OCI-LY1 (cell line): Measurements from ENCODE around the gene COL21A1.

Source experiments
- H2AFZ ChIP-seq: fragments of 200-600 bp; sonication (generic), shearing (Covaris generic); 2 replicates; pipeline ENCODE4 v1.6.0; 2014; ENCODE audit warnings: antibody characterized with exemption, mild to moderate bottlenecking, low read length
- H3F3A ChIP-seq: fragments of 200-600 bp; sonication (generic), shearing (Covaris generic); 2 replicates; pipeline ENCODE4 v1.6.0; 2014; ENCODE audit warnings: mild to moderate bottlenecking, antibody characterized with exemption, low read length, moderate library complexity; ENCODE audit not compliant: insufficient read depth
- H3K27ac ChIP-seq: fragments of 200-600 bp; sonication (generic); 2 replicates; pipeline ENCODE4 v1.5.1; 2014; ENCODE audit warnings: low read length, mixed run types, mild to moderate bottlenecking, low read depth; ENCODE audit not compliant: poor library complexity, severe bottlenecking
- H3K27me3 ChIP-seq: fragments of 200-600 bp; sonication (generic); 2 replicates; pipeline ENCODE4 v1.6.0; 2014; ENCODE audit warnings: antibody characterized with exemption, mild to moderate bottlenecking, low read length, moderate library complexity; ENCODE audit not compliant: insufficient read depth
- H3K36me3 ChIP-seq: fragments of 200-600 bp; sonication (generic); 2 replicates; pipeline ENCODE4 v1.6.1; 2014; ENCODE audit warnings: mild to moderate bottlenecking, antibody characterized with exemption, low read length, moderate library complexity, mixed read lengths; ENCODE audit not compliant: insufficient read depth
- H3K4me1 ChIP-seq: fragments of 200-600 bp; sonication (generic); 2 replicates; pipeline ENCODE4 v1.5.1; 2014; ENCODE audit warnings: mild to moderate bottlenecking, low read length, moderate library complexity; ENCODE audit not compliant: insufficient read depth, severe bottlenecking
- H3K4me2 ChIP-seq: fragments of 200-600 bp; sonication (generic), shearing (Covaris generic); 2 replicates; pipeline ENCODE4 v1.6.1; 2014; ENCODE audit warnings: low read length
- H3K4me3 ChIP-seq: fragments of 200-600 bp; sonication (generic); 2 replicates; pipeline ENCODE4 v1.5.1; 2014; ENCODE audit warnings: low read length, low read depth, mild to moderate bottlenecking, mixed read lengths; ENCODE audit not compliant: poor library complexity, severe bottlenecking
- H3K79me2 ChIP-seq: fragments of 200-600 bp; shearing (Covaris generic); 2 replicates; pipeline ENCODE4 v1.6.1; 2016; ENCODE audit warnings: mixed run types, low read length, mixed read lengths; ENCODE audit not compliant: insufficient read depth
- H3K9ac ChIP-seq: fragments of 200-600 bp; sonication (generic), shearing (Covaris generic); 2 replicates; pipeline ENCODE4 v1.6.1; 2014; ENCODE audit warnings: mild to moderate bottlenecking, low read length, mixed read lengths
- H3K9me2 ChIP-seq: fragments of 200-600 bp; sonication (generic), shearing (Covaris generic); 2 replicates; pipeline ENCODE4 v1.6.1; 2014; ENCODE audit warnings: low read depth, mild to moderate bottlenecking, low read length, mixed read lengths
- H3K9me3 ChIP-seq: fragments of 200-600 bp; shearing (Covaris generic); 2 replicates; pipeline ENCODE4 v1.6.1; 2014; ENCODE audit warnings: low read length, mixed read lengths
- H4K20me1 ChIP-seq: fragments of 200-600 bp; sonication (generic), shearing (Covaris generic); 2 replicates; pipeline ENCODE4 v1.6.0; 2016; ENCODE audit warnings: mild to moderate bottlenecking, low read length; ENCODE audit not compliant: insufficient read depth
- CTCF ChIP-seq: fragments of 200-600 bp; sonication (generic), shearing (Covaris generic); IDR thresholded peaks from 2 replicates; pipeline ENCODE4 v1.5.1; 2017; ENCODE audit warnings: mild to moderate bottlenecking, antibody characterized with exemption, low read length, moderate library complexity, mixed read lengths
- EZH2 ChIP-seq: fragments of 200-600 bp; sonication (generic), shearing (Covaris generic); IDR thresholded peaks from 2 replicates; pipeline ENCODE4 v1.8.0; 2017; ENCODE audit warnings: borderline replicate concordance, mixed run types, mild to moderate bottlenecking, antibody characterized with exemption, low read length, moderate library complexity, mixed read lengths

COL21A1 gene

DNA sequence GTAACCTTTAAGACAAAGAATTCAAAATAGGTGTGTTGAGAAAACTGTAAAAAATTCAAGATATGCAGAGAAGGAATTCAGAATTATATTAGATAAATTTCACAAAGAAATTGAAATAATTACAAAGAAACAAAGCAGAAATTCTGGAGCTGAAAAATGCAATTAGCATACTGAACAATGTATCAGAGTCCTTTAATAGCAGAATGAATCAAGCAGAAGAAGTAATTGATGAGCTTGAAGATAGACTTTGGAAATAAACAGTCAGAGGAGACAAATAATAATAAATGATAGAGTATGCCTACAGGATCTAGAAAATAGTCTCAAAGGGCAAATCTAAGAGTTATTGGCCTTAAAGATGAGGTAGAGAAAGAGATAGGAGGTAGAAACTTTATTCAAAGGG is 131.7 kb downstream of the COL21A1 start:
- Histone ChIP-seq H3K9me2 (no peaks in the 10 kb centered on the region), H4K20me1 (no peaks in the 10 kb centered on the region)

DNA sequence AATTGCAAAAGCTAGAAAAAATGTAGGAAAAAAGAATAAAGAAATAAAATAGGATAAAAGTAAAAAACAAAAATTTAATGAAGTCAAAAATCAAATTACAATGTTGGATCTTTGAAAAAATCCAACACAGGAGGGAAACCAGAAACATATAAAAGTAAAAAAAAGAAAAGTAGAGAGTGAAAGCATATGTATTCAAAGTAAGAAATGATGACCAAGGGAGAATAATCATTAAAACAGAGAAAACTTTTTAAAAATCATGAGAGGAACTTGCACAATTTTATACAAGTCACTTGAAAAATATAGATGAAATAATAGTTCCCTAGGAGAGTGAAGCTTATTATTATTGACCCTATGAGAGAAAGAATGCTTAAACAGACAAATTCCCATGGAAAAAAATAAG is 138.2 kb downstream of the COL21A1 start:
- H3K79me2 ChIP-seq = no peaks in the 10 kb centered on the region
- no peak overlapping the region for H3K4me2 ChIP-seq
- no peaks in the 10 kb centered on the region; the same call in 1 of the 2 replicates for H3K9me2 ChIP-seq
- TF ChIP-seq EZH2 (no peak), CTCF (no peak)
- H3K4me3 ChIP-seq = no peak overlapping the region
- no peaks in the 10 kb centered on the region for H3K27me3 ChIP-seq
- H3K27ac ChIP-seq = no peak overlapping the region
- no peaks in the 10 kb centered on the region for H3K4me1 ChIP-seq
- H3F3A ChIP-seq = no peaks in the 10 kb centered on the region
- no peaks in the 10 kb centered on the region for H3K36me3 ChIP-seq
- H2AFZ ChIP-seq = no peak overlapping the region
- no peak overlapping the region for H3K9ac ChIP-seq
- no peaks in the 10 kb centered on the region for H3K9me3 ChIP-seq
- H4K20me1 ChIP-seq = no peaks in the 10 kb centered on the region

More for the DNA sequence above, 131.7 kb downstream of the COL21A1 start:
- Histone ChIP-seq H3K9ac (no peak overlapping the region), H3K9me3 (no peaks in the 10 kb centered on the region), H3K27ac (no peak overlapping the region), H3K27me3 (no peaks in the 10 kb centered on the region), H3K36me3 (no peaks in the 10 kb centered on the region), H3F3A (no peaks in the 10 kb centered on the region), H3K4me2 (no peak overlapping the region), H3K4me1 (no peaks in the 10 kb centered on the region), H3K4me3 (no peak overlapping the region), H3K79me2 (no peaks in the 10 kb centered on the region), H2AFZ (no peak overlapping the region)
- TF ChIP-seq CTCF (no peak), EZH2 (no peak)

DNA sequence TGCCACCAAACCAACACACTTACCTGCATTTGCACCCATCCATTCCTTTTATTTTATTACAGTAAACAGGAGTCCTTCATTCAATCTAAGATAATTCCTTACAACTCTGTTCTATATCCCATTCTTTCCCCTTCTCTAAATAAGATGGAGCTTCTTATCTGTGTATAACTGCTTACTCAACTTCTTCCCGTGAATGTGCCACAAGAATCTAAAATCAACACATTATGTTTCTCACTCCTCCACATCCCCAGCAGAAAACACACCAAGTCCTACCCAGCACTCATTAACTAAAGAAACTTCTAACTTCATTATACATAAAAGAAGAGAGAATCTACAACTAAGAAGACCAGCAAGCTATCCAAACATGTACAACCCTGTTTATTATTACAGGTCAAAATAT is 141.1 kb downstream of the COL21A1 start:
- H3K4me3 ChIP-seq = no peak overlapping the region
- H2AFZ ChIP-seq = no peak overlapping the region
- H3K4me2 ChIP-seq = no peak overlapping the region
- H3K27ac ChIP-seq = no peak overlapping the region
- H3K9me2 ChIP-seq = no peaks in the 10 kb centered on the region; the same call in 1 of the 2 replicates
- H3K27me3 ChIP-seq = no peaks in the 10 kb centered on the region
- TF ChIP-seq CTCF (no peak), EZH2 (no peak)
- H3K4me1 ChIP-seq = no peaks in the 10 kb centered on the region
- H3K79me2 ChIP-seq = no peaks in the 10 kb centered on the region
- no peaks in the 10 kb centered on the region for H3K36me3 ChIP-seq
- no peaks in the 10 kb centered on the region for H4K20me1 ChIP-seq
- no peak overlapping the region for H3K9ac ChIP-seq
- H3K9me3 ChIP-seq = no peaks in the 10 kb centered on the region
- no peaks in the 10 kb centered on the region for H3F3A ChIP-seq
